ENCODE results near the gene SLC27A4. TPM values are rescaled to one million over a fixed set of nuclear protein-coding genes. Genes with fewer than 3 reads are reported as not detected.

The SLC27A4 gene
- total and polyA plus RNA-seq, 2 donors from 2014 or later: 29.3 to 58.7 TPM

DNA sequence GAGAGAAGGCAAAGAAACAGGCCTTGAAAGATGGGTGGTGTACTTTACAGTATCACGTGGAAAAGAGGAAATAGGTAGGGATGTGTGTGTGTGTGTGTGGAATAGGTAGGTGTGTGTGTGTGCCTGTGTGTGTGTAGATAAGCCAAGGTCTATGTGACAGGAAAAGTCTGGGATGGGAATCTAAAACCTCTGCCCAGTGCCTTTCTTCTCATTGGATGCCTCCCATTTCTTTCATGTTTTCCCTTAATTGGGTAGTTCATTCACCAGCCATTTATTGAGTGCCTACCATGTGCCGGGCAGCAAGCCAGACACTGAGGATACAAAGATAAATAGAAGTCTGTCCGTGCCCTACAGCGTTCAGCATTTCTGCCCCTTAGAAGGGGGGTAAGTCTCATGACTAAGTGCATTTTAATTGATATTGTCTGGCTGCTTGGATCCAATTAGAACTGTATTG is 31.9 kb downstream of the SLC27A4 start:
- peaks cover 0 to 12% (median 9%) of the 10 kb centered on the region in 3 donors for H3K4me1 ChIP-seq (ENCODE audit: control insufficient read depth in 2 of 3, insufficient read depth in 2 of 3, low read depth in 1 of 3, low read length in 3 of 3)
- peak overlapping the region in 2 of 3 donors; percentile 89 to 92 for H3K9ac ChIP-seq (ENCODE audit: low read length in 3 of 3)
- no peaks in the 10 kb centered on the region for H3K27me3 ChIP-seq (ENCODE audit: control insufficient read depth, insufficient read depth, low read length)
- no peak overlapping the region for H3K27ac ChIP-seq (ENCODE audit: low read depth in 2 of 2, low read length in 2 of 2)
- intact Hi-C loops (cut with DNase I): no loop called here
- H3K36me3 ChIP-seq (ENCODE audit: control insufficient read depth in 2 of 3, insufficient read depth in 3 of 3, low read length in 3 of 3): no peaks in the 10 kb centered on the region
- no peak for DNase-seq
- peak overlapping the region; percentile 97 to 100 (median 99) for H3K4me3 ChIP-seq (ENCODE audit: low read length in 3 of 3)
- H3K9me3 ChIP-seq (ENCODE audit: control insufficient read depth in 2 of 3, insufficient read depth in 1 of 3, low read length in 3 of 3): no peaks in the 10 kb centered on the region
- TF ChIP-seq, protein P1, sequence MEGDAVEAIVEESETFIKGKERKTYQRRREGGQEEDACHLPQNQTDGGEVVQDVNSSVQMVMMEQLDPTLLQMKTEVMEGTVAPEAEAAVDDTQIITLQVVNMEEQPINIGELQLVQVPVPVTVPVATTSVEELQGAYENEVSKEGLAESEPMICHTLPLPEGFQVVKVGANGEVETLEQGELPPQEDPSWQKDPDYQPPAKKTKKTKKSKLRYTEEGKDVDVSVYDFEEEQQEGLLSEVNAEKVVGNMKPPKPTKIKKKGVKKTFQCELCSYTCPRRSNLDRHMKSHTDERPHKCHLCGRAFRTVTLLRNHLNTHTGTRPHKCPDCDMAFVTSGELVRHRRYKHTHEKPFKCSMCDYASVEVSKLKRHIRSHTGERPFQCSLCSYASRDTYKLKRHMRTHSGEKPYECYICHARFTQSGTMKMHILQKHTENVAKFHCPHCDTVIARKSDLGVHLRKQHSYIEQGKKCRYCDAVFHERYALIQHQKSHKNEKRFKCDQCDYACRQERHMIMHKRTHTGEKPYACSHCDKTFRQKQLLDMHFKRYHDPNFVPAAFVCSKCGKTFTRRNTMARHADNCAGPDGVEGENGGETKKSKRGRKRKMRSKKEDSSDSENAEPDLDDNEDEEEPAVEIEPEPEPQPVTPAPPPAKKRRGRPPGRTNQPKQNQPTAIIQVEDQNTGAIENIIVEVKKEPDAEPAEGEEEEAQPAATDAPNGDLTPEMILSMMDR (IDR thresholded peaks at IDR 0.05; ENCODE audit: borderline replicate concordance, extremely low read depth, insufficient read depth): no peak
- FAIRE-seq: no peak

DNA sequence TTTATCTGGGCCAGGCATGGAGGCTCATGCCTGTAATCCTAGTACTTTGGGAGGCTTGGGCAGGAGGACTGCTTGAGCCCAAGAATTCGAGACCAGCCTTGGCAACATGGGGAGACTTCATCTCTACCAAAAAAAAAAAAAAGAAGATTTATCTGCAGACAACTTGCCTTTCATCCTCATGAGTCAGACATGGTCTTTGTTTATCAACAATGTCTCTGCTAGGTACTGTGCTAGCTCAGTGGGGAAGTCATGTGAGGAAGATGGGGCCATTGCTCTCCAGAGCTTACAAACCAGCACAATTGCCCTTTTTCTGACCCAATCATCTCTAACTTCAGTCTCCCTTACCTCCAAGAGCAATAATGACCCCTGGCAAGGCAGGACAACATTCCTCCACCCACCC is 32.5 kb downstream of the SLC27A4 start:
- no peak overlapping the region for H3K4me3 ChIP-seq (ENCODE audit: low read length in 3 of 3)
- no peak for FAIRE-seq
- H3K27me3 ChIP-seq (ENCODE audit: control insufficient read depth, insufficient read depth, low read length): no peaks in the 10 kb centered on the region
- intact Hi-C loops (cut with DNase I): no loop called here
- TF ChIP-seq, protein P1 (IDR thresholded peaks at IDR 0.05; ENCODE audit: borderline replicate concordance, extremely low read depth, insufficient read depth): no peak
- no peak overlapping the region for H3K27ac ChIP-seq (ENCODE audit: low read depth in 2 of 2, low read length in 2 of 2)
- no peak overlapping the region for H3K9ac ChIP-seq (ENCODE audit: low read length in 3 of 3)
- H3K36me3 ChIP-seq (ENCODE audit: control insufficient read depth in 2 of 3, insufficient read depth in 3 of 3, low read length in 3 of 3): no peaks in the 10 kb centered on the region
- no peak for DNase-seq
- H3K4me1 ChIP-seq (ENCODE audit: control insufficient read depth in 2 of 3, insufficient read depth in 2 of 3, low read depth in 1 of 3, low read length in 3 of 3): peaks cover 0 to 12% (median 9%) of the 10 kb centered on the region in 3 donors
- no peaks in the 10 kb centered on the region for H3K9me3 ChIP-seq (ENCODE audit: control insufficient read depth in 2 of 3, insufficient read depth in 1 of 3, low read length in 3 of 3)

- H3K36me3 ChIP-seq (ENCODE audit: control insufficient read depth in 2 of 3, insufficient read depth in 3 of 3, low read length in 3 of 3): peaks cover 0 to 6% (median 0%) of the 10 kb centered on the region in 3 donors
- no peak for FAIRE-seq
- TF ChIP-seq, protein P1 (IDR thresholded peaks at IDR 0.05; ENCODE audit: borderline replicate concordance, extremely low read depth, insufficient read depth): no peak
Observed at GRCh38 chr9:128374221-128374675, 33.9 kb downstream of the SLC27A4 start.

GRCh38 chr9:128375865-128376264 is 35.5 kb downstream of the SLC27A4 start:
- Histone ChIP-seq H3K27me3 (ENCODE audit: control insufficient read depth, insufficient read depth, low read length) (no peaks in the 10 kb centered on the region), H3K9me3 (ENCODE audit: control insufficient read depth in 2 of 3, insufficient read depth in 1 of 3, low read length in 3 of 3) (no peaks in the 10 kb centered on the region), H3K27ac (ENCODE audit: low read depth in 2 of 2, low read length in 2 of 2) (no peak overlapping the region), H3K36me3 (ENCODE audit: control insufficient read depth in 2 of 3, insufficient read depth in 3 of 3, low read length in 3 of 3) (peaks cover 0 to 12% (median 0%) of the 10 kb centered on the region in 3 donors), H3K4me1 (ENCODE audit: control insufficient read depth in 2 of 3, insufficient read depth in 2 of 3, low read depth in 1 of 3, low read length in 3 of 3) (peaks cover 0 to 7% (median 4%) of the 10 kb centered on the region in 3 donors), H3K4me3 (ENCODE audit: low read length in 3 of 3) (no peak overlapping the region), H3K9ac (ENCODE audit: low read length in 3 of 3) (no peak overlapping the region)
- FAIRE-seq (no peak), DNase-seq (no peak)
- intact Hi-C loops (cut with DNase I): no loop called here
- TF ChIP-seq, protein P1 (IDR thresholded peaks at IDR 0.05; ENCODE audit: borderline replicate concordance, extremely low read depth, insufficient read depth): no peak

More at GRCh38 chr9:128374221-128374675, 33.9 kb downstream of the SLC27A4 start:
- Histone ChIP-seq H3K9ac (ENCODE audit: low read length in 3 of 3) (no peak overlapping the region), H3K4me1 (ENCODE audit: control insufficient read depth in 2 of 3, insufficient read depth in 2 of 3, low read depth in 1 of 3, low read length in 3 of 3) (peaks cover 0 to 12% (median 9%) of the 10 kb centered on the region in 3 donors), H3K27ac (ENCODE audit: low read depth in 2 of 2, low read length in 2 of 2) (no peak overlapping the region), H3K9me3 (ENCODE audit: control insufficient read depth in 2 of 3, insufficient read depth in 1 of 3, low read length in 3 of 3) (no peaks in the 10 kb centered on the region), H3K4me3 (ENCODE audit: low read length in 3 of 3) (no peak overlapping the region), H3K27me3 (ENCODE audit: control insufficient read depth, insufficient read depth, low read length) (no peaks in the 10 kb centered on the region)
- no peak for DNase-seq
- intact Hi-C loops (cut with DNase I): no loop called here

Data from kidney (tissue), 14 donors.